Upper lobe of left lung (tissue), 6 donors: ENCODE data around the gene RPP30. TPM values are rescaled to one million over a fixed set of nuclear protein-coding genes. Genes with fewer than 3 reads are reported as not detected.
A peak's percentile ranks its signal among the peaks of the same experiment; 100 is the strongest.

Experiments
- ATAC-seq, 2 donors: fragments of 200-7000 bp; cut with Tn5 transposase; one replicate each; pipeline ENCODE4 v1.9.1; 2022; ENCODE audit warnings: mild to moderate bottlenecking in 2 of 2, moderate library complexity in 2 of 2; ENCODE audit not compliant: low FRiP score in 2 of 2
- DNase-seq, 2 donors: peaks; one replicate each; pipeline ENCODE4 v3.0.0-alpha.2; 2019 to 2020
- H3K27ac ChIP-seq, 4 donors: fragments of 200-600 bp; sonication (generic); one replicate each; pipeline ENCODE4 v1.5.1; 2016 to 2019
- H3K27me3 ChIP-seq, 4 donors: fragments of 200-600 bp; sonication (generic); one replicate each; pipeline ENCODE4 v1.5.1; 2017 to 2019
- H3K36me3 ChIP-seq, 4 donors: fragments of 200-600 bp; sonication (generic); one replicate each; pipeline ENCODE4 v1.5.1; 2016 to 2019
- H3K4me1 ChIP-seq, 4 donors: fragments of 200-600 bp; sonication (generic); one replicate each; pipeline ENCODE4 v1.5.1; 2018 to 2019
- H3K4me3 ChIP-seq, 4 donors: fragments of 200-600 bp; sonication (generic); one replicate each; pipeline ENCODE4 v1.5.1; 2017 to 2019; ENCODE audit warnings: mild to moderate bottlenecking in 2 of 4, moderate library complexity in 1 of 4
- H3K9me3 ChIP-seq, 4 donors: fragments of 200-600 bp; sonication (generic); one replicate each; pipeline ENCODE4 v1.5.1; 2018 to 2019
- EP300 ChIP-seq, 4 donors: sonication (generic); formaldehyde crosslinking; IDR thresholded peaks; one replicate each; pipeline ENCODE4 v1.5.1; 2017; ENCODE audit warnings: antibody characterized with exemption in 4 of 4, control low read depth in 2 of 4
- POLR2A ChIP-seq, 4 donors: fragments of 450-650 bp; IDR thresholded peaks; one replicate each; pipeline ENCODE4 v1.5.1; 2016 to 2017; ENCODE audit warnings: antibody characterized with exemption in 4 of 4, mild to moderate bottlenecking in 2 of 4
- POLR2AphosphoS5 ChIP-seq, 2 donors: sonication (generic); formaldehyde crosslinking; IDR thresholded peaks; one replicate each; pipeline ENCODE4 v1.5.1; 2017; ENCODE audit warnings: antibody characterized with exemption in 2 of 2
- WGBS, 2 donors: methylation state at CpG; one replicate each; pipeline ENCODE4 v1.1.5; 2017 to 2018; 5-methylcytosine and 5-hydroxymethylcytosine counted together
- total RNA-seq, 6 donors: library from RNA; depleted of rRNA in 4 of 6; stranded (reverse); fragments of >200 nt in 4 of 6; gene quantifications; one replicate each; pipeline versions ENCODE4 v1.1.0 to v1.2.1, GENCODE V29; 2016 to 2021
- TF ChIP-seq, protein P1 (sequence below), 6 experiments: fragments of 450-650 bp in 4 of 6; fragments of 200-600 bp in 2 of 6; sonication (generic) in 2 of 6; IDR thresholded peaks; one replicate each; pipeline ENCODE4 v1.5.1; 2016 to 2019; ENCODE audit warnings: antibody characterized with exemption in 6 of 6
- donor health status: DM: no; HTN: no; CAD: no; lungs with moderate emphysema.
- donor health status: DM: no; HTN: yes; CAD: no; lungs with severe emphysema.

Gene RPP30
- total RNA-seq, 6 donors from 2014 or later: 9.9 to 28.8 (median 23.2) TPM

DNA sequence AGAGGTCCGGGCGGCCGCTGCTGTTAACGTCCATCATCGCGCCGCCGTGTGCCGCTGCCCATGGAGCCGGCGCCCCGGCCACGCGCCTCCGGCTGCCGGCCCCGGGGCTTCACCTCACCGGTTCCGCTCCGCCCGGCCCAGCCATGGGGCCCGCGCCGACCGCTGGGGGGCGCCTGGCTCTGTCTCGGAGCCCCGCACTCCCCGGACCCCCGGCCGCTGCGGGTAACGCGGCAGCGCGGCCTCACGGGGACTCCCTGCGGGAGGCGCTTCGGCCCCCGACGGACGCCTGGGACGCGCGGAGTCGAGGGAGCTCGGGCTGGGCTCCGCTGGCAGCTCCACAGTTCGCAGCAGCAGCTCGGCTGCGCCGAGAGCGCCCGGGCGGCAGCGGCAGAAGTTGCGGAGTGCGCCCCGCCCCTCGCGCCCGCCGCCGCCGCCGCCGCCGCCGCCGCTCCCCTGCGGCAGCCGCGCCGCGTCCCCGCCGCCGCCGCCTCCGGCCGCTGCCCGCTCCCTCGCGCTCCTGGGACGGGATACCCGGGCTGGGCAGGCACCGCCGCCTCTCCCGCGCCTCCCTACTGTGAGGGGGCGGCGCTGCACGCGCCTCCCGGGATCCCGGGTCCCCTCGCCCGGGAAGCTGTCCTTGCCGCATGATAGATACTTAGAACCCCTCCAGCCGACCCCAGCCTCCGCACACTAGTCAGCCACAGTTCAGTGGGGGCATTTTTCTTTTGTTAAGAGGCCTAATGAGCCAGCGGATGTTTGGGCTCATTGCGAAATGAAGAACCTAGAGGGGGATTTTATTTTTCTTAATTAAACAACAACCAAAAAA, 13.9 kb upstream of the RPP30 start, which contains the start of gene HTR7:
Gene HTR7 (minus strand): TSS at position 405 of the 826 bp plus-strand sequence. CDS start 368 bp downstream, at position 37.
- H3K4me3 ChIP-seq: peak within 1 kb of the TSS; percentile 57 to 75 (median 70)
- peak within 1 kb of the TSS in 2 of 4 donors; percentile 40 to 80 for H3K27ac ChIP-seq
- WGBS, 2 donors: 1 to 2% methylated on average over 9 to 17 of the region's 104 CpGs
- peaks cover 5 to 17% (median 8%) of the 10 kb centered on the region in 4 donors for H3K4me1 ChIP-seq
- H3K9me3 ChIP-seq: no peaks in the 10 kb centered on the region
- peaks cover 0 to 16% (median 3%) of the 10 kb centered on the region in 4 donors for H3K27me3 ChIP-seq
- TF ChIP-seq, protein P1, sequence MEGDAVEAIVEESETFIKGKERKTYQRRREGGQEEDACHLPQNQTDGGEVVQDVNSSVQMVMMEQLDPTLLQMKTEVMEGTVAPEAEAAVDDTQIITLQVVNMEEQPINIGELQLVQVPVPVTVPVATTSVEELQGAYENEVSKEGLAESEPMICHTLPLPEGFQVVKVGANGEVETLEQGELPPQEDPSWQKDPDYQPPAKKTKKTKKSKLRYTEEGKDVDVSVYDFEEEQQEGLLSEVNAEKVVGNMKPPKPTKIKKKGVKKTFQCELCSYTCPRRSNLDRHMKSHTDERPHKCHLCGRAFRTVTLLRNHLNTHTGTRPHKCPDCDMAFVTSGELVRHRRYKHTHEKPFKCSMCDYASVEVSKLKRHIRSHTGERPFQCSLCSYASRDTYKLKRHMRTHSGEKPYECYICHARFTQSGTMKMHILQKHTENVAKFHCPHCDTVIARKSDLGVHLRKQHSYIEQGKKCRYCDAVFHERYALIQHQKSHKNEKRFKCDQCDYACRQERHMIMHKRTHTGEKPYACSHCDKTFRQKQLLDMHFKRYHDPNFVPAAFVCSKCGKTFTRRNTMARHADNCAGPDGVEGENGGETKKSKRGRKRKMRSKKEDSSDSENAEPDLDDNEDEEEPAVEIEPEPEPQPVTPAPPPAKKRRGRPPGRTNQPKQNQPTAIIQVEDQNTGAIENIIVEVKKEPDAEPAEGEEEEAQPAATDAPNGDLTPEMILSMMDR (IDR thresholded peaks at IDR 0.05): peak; percentile 60 to 83 (median 75)
- TF ChIP-seq POLR2A (IDR thresholded peaks at IDR 0.05): no peak
- no peak for TF ChIP-seq POLR2AphosphoS5 (IDR thresholded peaks at IDR 0.05)
- no peak for TF ChIP-seq EP300 (IDR thresholded peaks at IDR 0.05)
- DNase-seq: peak; percentile 49 to 95
- H3K36me3 ChIP-seq: no peaks in the 10 kb centered on the region
- peak; percentile 65 to 94 for ATAC-seq

DNA sequence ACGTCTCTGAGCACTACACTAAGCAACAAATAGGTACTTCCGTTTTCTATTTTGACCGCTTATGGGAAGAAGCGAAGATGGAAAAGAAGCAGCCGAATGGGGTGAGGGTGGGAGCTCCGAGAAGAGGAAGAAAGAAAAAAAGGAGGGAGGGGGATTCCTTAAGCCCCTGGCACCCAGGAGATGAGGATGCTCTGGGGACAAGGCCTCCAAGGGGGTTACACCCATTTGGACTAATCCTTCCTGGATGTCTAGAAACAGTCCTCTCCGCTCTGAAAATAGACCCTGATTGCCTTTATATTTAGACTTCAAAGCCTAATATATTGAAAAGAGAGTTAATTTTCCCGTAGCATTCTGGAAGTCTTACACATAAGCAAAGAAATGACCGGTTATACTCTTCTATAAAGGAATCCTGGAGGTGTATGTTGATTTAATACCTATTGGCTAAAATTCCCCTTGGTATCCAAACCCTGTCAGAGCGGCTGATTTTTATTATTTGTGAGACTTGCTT, 13.3 kb upstream of the RPP30 start:
- Histone ChIP-seq H3K4me3 (peak overlapping the region in 3 of 4 donors; percentile 68 to 75 (median 71)), H3K27me3 (peaks cover 0 to 16% (median 3%) of the 10 kb centered on the region in 4 donors), H3K36me3 (no peaks in the 10 kb centered on the region), H3K4me1 (peaks cover 5 to 17% (median 8%) of the 10 kb centered on the region in 4 donors), H3K27ac (peak overlapping the region in 2 of 4 donors; percentile 40 to 80), H3K9me3 (no peaks in the 10 kb centered on the region)
- TF ChIP-seq, protein P1 (IDR thresholded peaks at IDR 0.05): no peak
- TF ChIP-seq POLR2A (IDR thresholded peaks at IDR 0.05) (no peak), EP300 (IDR thresholded peaks at IDR 0.05) (no peak), POLR2AphosphoS5 (IDR thresholded peaks at IDR 0.05) (no peak)
- 38 to 43% methylated on average over 10 of the region's 10 CpGs for WGBS, 2 donors
- ATAC-seq: peak in 1 of 2 donors; percentile 3
- no peak for DNase-seq

GRCh38 chr10:90859321-90859751, 12.4 kb upstream of the RPP30 start:
- Histone ChIP-seq H3K27me3 (peaks cover 0 to 16% (median 3%) of the 10 kb centered on the region in 4 donors), H3K27ac (no peak overlapping the region), H3K4me3 (no peak overlapping the region), H3K4me1 (peaks cover 5 to 17% (median 8%) of the 10 kb centered on the region in 4 donors), H3K36me3 (no peaks in the 10 kb centered on the region), H3K9me3 (no peaks in the 10 kb centered on the region)
- 70% methylated on average over 5 of the region's 5 CpGs for WGBS, 2 donors
- TF ChIP-seq, protein P1 (IDR thresholded peaks at IDR 0.05): no peak
- TF ChIP-seq POLR2A (IDR thresholded peaks at IDR 0.05) (no peak), EP300 (IDR thresholded peaks at IDR 0.05) (no peak), POLR2AphosphoS5 (IDR thresholded peaks at IDR 0.05) (no peak)
- DNase-seq (no peak), ATAC-seq (no peak)

DNA sequence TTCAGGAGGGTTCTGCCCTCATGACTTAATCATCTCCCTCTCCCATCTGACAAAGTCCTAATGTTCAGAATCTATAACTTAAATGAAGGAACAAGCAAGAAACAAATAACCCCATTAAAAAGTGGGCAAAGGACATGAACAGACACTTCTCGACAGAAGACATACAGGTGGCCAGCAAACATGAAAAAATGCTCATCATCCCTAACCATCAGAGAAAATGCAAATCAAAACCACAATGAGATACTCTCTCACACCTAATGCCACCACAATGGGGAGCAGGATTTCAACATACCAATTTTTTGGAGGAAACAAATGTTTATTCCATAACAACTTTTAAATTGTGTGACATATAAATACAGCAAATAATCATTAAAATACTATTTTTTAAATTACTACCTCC, 11.0 kb upstream of the RPP30 start:
- Histone ChIP-seq H3K36me3 (no peaks in the 10 kb centered on the region), H3K27me3 (peaks cover 0 to 9% (median 3%) of the 10 kb centered on the region in 4 donors), H3K27ac (no peak overlapping the region), H3K4me1 (peaks cover 5 to 17% (median 8%) of the 10 kb centered on the region in 4 donors), H3K9me3 (no peaks in the 10 kb centered on the region), H3K4me3 (no peak overlapping the region)
- WGBS, 2 donors: 88 to 90% methylated on average over 1 of the region's 1 CpG
- ATAC-seq (no peak), DNase-seq (no peak)
- TF ChIP-seq POLR2AphosphoS5 (IDR thresholded peaks at IDR 0.05): no peak
- TF ChIP-seq, protein P1 (IDR thresholded peaks at IDR 0.05): no peak
- no peak for TF ChIP-seq EP300 (IDR thresholded peaks at IDR 0.05)
- TF ChIP-seq POLR2A (IDR thresholded peaks at IDR 0.05): no peak
